HG02840 (cell line): ENCODE results near the gene ARHGEF40.

Experiments used
- ATAC-seq: cut with Tn5 transposase; IDR thresholded peaks from one replicate; pipeline ENCODE4 v1.9.1; 2021; ENCODE audit warnings: mild to moderate bottlenecking, moderate library complexity, moderate number of reproducible peaks; ENCODE audit not compliant: unreplicated experiment, low FRiP score

ARHGEF40 gene

GRCh38 chr14:21078726-21079125 is 8.6 kb downstream of the ARHGEF40 start:
- ATAC-seq = no peak

- no peak for ATAC-seq
Measured at GRCh38 chr14:21081521-21082142, 11.5 kb downstream of the ARHGEF40 start.

GRCh38 chr14:21083565-21084325 is 13.6 kb downstream of the ARHGEF40 start:
- no peak for ATAC-seq

GRCh38 chr14:21084396-21084795 is 14.3 kb downstream of the ARHGEF40 start:
- ATAC-seq = no peak

- ATAC-seq = no peak
Measured at GRCh38 chr14:21084998-21085853, 15.1 kb downstream of the ARHGEF40 start.

GRCh38 chr14:21086908-21087293 is 16.8 kb downstream of the ARHGEF40 start:
- no peak for ATAC-seq

- no peak for ATAC-seq
Measured at GRCh38 chr14:21087294-21088091, 17.4 kb downstream of the ARHGEF40 start.

GRCh38 chr14:21088687-21089086 is 18.6 kb downstream of the ARHGEF40 start:
- ATAC-seq = no peak

GRCh38 chr14:21089271-21089670 is 19.2 kb downstream of the ARHGEF40 start:
- no peak for ATAC-seq

- ATAC-seq = no peak
Measured at GRCh38 chr14:21089877-21090193, 19.7 kb downstream of the ARHGEF40 start.

GRCh38 chr14:21090194-21090939 is 20.3 kb downstream of the ARHGEF40 start:
- no peak for ATAC-seq

GRCh38 chr14:21090940-21091663 is 21.0 kb downstream of the ARHGEF40 start:
- ATAC-seq = no peak

GRCh38 chr14:21091821-21092272 is 21.7 kb downstream of the ARHGEF40 start:
- ATAC-seq = no peak

GRCh38 chr14:21092273-21093011 is 22.3 kb downstream of the ARHGEF40 start:
- ATAC-seq = no peak

GRCh38 chr14:21093018-21093417 is 22.9 kb downstream of the ARHGEF40 start:
- ATAC-seq = no peak

- ATAC-seq = no peak
Measured at GRCh38 chr14:21093769-21094681, 23.9 kb downstream of the ARHGEF40 start.

GRCh38 chr14:21095430-21096205 is 25.5 kb downstream of the ARHGEF40 start:
- no peak for ATAC-seq
